Natural killer cell (primary cell): ENCODE results near the gene ZC3H7B. TPM values are rescaled to one million over a fixed set of nuclear protein-coding genes. Genes with fewer than 3 reads are reported as not detected.

Experiments
- ATAC-seq, 3 donors: fragments of 150-1000 bp in 2 of 3; fragments of 200-7000 bp in 1 of 3; cut with Tn5 transposase; 1 replicate in 1 of 3; 2 replicates in 2 of 3; pipeline ENCODE4 v1.10.0; 2021; ENCODE audit warnings: mild to moderate bottlenecking in 2 of 3, moderate library complexity in 2 of 3
- DNase-seq, 2 donors: peaks; one replicate each; pipeline versions ENCODE4 v3.0.0 to v3.0.0-alpha.2; 2013 to 2021; ENCODE audit warnings: mixed read lengths in 1 of 2
- H3K27ac ChIP-seq: one replicate; pipeline ENCODE4 v1.5.1; 2013; ENCODE audit warnings: mild to moderate bottlenecking, low read length
- H3K27me3 ChIP-seq: one replicate; pipeline ENCODE4 v1.6.1; 2013; ENCODE audit warnings: low read length; ENCODE audit not compliant: control insufficient read depth, insufficient read depth
- H3K36me3 ChIP-seq: one replicate; pipeline ENCODE4 v1.6.1; 2013; ENCODE audit warnings: low read length; ENCODE audit not compliant: control insufficient read depth, insufficient read depth
- H3K4me1 ChIP-seq: one replicate; pipeline ENCODE4 v1.6.1; 2013; ENCODE audit warnings: low read length; ENCODE audit not compliant: control insufficient read depth, insufficient read depth
- H3K4me3 ChIP-seq: one replicate; pipeline ENCODE4 v1.5.1; 2013; ENCODE audit warnings: low read length
- H3K9me3 ChIP-seq: one replicate; pipeline ENCODE4 v1.6.1; 2013; ENCODE audit warnings: low read length; ENCODE audit not compliant: control insufficient read depth, insufficient read depth
- H3K27ac Mint-ChIP-seq, 2 donors: one replicate each; pipeline ENCODE4 v1.8.0; 2022; ENCODE audit warnings: mild to moderate bottlenecking in 2 of 2, mixed read lengths in 2 of 2, moderate library complexity in 1 of 2
- H3K27me3 Mint-ChIP-seq, 2 donors: one replicate each; pipeline ENCODE4 v1.8.0; 2022; ENCODE audit warnings: low read depth in 2 of 2, mixed read lengths in 2 of 2
- H3K36me3 Mint-ChIP-seq: one replicate; pipeline ENCODE4 v1.8.0; 2022; ENCODE audit warnings: mixed read lengths
- H3K4me1 Mint-ChIP-seq, 2 donors: one replicate each; pipeline ENCODE4 v1.8.0; 2022; ENCODE audit warnings: mixed read lengths in 2 of 2
- H3K4me3 Mint-ChIP-seq: one replicate; pipeline ENCODE4 v1.8.0; 2022; ENCODE audit warnings: mild to moderate bottlenecking, moderate library complexity, mixed read lengths
- H3K9me3 Mint-ChIP-seq, 2 donors: one replicate each; pipeline ENCODE4 v1.8.0; 2022; ENCODE audit warnings: mixed read lengths in 2 of 2
- CTCF ChIP-seq: fragments of 200-600 bp; IDR thresholded peaks from one replicate; pipeline ENCODE4 v1.8.0; 2022; ENCODE audit warnings: antibody characterized with exemption
- WGBS: methylation state at CpG from one replicate; pipeline ENCODE4 v1.1.7; 2013; ENCODE audit warnings: missing lambda C conversion rate; ENCODE audit not compliant: insufficient coverage; 5-methylcytosine and 5-hydroxymethylcytosine counted together
- intact Hi-C: fragments of 100-400 bp; cut with micrococcal nuclease; formaldehyde crosslinking; loops from one replicate; pipeline ENCODE4 v1.14.2; 2022
- total RNA-seq, 4 donors: library from RNA; stranded (reverse); fragments of 120-200 nt in 1 of 4; gene quantifications; one replicate each; pipeline versions ENCODE4 v1.2.3 to v1.2.4, GENCODE V29; 2013 to 2022

The ZC3H7B gene
- total RNA-seq, 3 donors from 2014 or later (not counting 1 experiment from before 2014, with no cell fraction given) = 33.9 to 40.3 (median 38.3) TPM

DNA sequence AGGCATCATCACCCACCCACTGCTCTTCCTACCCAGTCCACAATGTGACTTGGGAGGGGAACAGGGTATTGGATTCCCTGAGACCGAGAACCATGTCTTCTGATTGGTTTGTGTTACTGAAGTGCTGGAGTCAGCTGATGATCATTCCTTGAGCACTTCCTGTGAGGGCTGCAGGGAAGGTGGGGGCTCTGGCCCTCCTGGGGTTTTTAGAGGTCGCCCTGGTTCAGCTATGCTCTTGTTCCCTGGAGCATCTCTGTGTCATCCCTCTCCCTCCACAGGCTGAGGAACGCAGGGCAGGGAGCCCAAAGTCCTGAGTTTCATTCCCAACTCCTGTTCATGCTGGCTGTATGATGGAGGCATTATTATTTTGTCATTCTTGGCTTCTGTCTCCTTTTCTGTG is 6.7 kb downstream of the ZC3H7B start:
- no peak overlapping the region for H3K27ac ChIP-seq
- no peak overlapping the region for H3K4me3 Mint-ChIP-seq
- peaks cover 4% of the 10 kb centered on the region for H3K36me3 ChIP-seq
- no peak overlapping the region for H3K4me3 ChIP-seq
- DNase-seq (no peak), ATAC-seq (no peak)
- H3K27me3 ChIP-seq = no peaks in the 10 kb centered on the region
- no peak for TF ChIP-seq CTCF
- intact Hi-C loops = no loop called here
- H3K27me3 Mint-ChIP-seq = no peaks in the 10 kb centered on the region
- H3K9me3 ChIP-seq = no peaks in the 10 kb centered on the region
- H3K4me1 Mint-ChIP-seq = peaks cover 33 to 48% of the 10 kb centered on the region in 2 donors
- H3K4me1 ChIP-seq = peaks cover 3% of the 10 kb centered on the region
- peak overlapping the region in 1 of 2 donors; percentile 23 for H3K27ac Mint-ChIP-seq
- WGBS = 79% methylated on average over 3 of the region's 3 CpGs
- H3K9me3 Mint-ChIP-seq = no peaks in the 10 kb centered on the region
- H3K36me3 Mint-ChIP-seq = no peaks in the 10 kb centered on the region

DNA sequence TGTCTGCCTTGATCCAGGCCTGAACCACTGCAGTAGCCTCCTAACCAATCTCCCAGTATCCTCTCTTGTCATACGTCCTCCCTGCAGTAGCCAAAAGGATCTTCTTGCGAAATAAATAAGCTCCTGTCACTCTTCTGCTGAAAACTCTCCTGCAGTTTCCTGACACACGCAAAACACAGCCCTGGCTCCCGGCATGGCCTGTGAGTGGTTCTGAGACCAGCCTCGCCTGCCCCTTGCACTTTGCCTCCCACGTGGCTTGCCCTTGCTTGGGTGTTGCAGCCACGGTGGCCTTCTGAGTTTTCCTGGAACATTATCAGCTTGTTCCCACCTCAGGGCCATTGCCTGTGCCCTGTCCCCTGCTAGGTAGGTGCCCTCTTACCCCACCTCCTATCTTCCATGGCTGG is 7.2 kb downstream of the ZC3H7B start:
- intact Hi-C loops = no loop called here
- no peak for DNase-seq
- H3K4me1 ChIP-seq = no peaks in the 10 kb centered on the region
- no peak for ATAC-seq
- H3K4me3 ChIP-seq = no peak overlapping the region
- no peaks in the 10 kb centered on the region for H3K27me3 ChIP-seq
- Mint-ChIP-seq H3K27me3 (no peaks in the 10 kb centered on the region), H3K4me3 (no peak overlapping the region), H3K27ac (peak overlapping the region in 1 of 2 donors; percentile 23), H3K4me1 (peaks cover 28 to 44% of the 10 kb centered on the region in 2 donors), H3K9me3 (no peaks in the 10 kb centered on the region), H3K36me3 (no peaks in the 10 kb centered on the region)
- TF ChIP-seq CTCF = no peak
- H3K36me3 ChIP-seq = peaks cover 4% of the 10 kb centered on the region
- WGBS = 81% methylated on average over 7 of the region's 7 CpGs
- no peaks in the 10 kb centered on the region for H3K9me3 ChIP-seq
- no peak overlapping the region for H3K27ac ChIP-seq

DNA sequence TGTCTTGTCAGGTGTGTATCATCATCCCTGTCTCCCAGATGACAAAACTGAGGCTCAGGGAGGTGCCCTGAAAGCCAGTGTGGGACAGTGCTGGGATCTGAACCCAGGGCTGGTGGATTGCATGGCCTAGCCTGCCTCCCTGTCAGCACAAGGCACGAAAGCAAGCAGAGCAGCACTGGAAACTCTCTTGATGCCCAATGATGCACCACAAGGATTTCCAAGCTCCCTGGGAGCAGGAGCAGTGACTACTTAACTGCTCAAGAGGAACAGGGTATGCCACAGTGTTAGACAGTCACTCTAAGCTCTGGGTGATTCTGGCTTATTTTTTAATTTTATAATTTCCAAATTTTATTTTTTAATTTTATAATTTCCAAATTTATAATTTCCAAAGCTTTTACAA is 9.0 kb downstream of the ZC3H7B start:
- H3K4me3 Mint-ChIP-seq = no peak overlapping the region
- Histone ChIP-seq H3K9me3 (no peaks in the 10 kb centered on the region), H3K27me3 (no peaks in the 10 kb centered on the region), H3K27ac (no peak overlapping the region), H3K4me3 (no peak overlapping the region), H3K36me3 (peaks cover 6% of the 10 kb centered on the region), H3K4me1 (no peaks in the 10 kb centered on the region)
- DNase-seq (no peak), ATAC-seq (no peak)
- no peaks in the 10 kb centered on the region for H3K27me3 Mint-ChIP-seq
- intact Hi-C loops = no loop called here
- no peaks in the 10 kb centered on the region for H3K36me3 Mint-ChIP-seq
- no peaks in the 10 kb centered on the region for H3K9me3 Mint-ChIP-seq
- WGBS = 89% methylated on average over 1 of the region's 1 CpG
- TF ChIP-seq CTCF = no peak
- H3K27ac Mint-ChIP-seq = no peak overlapping the region
- peaks cover 28 to 36% of the 10 kb centered on the region in 2 donors for H3K4me1 Mint-ChIP-seq

GRCh38 chr22:41311487-41311886 is 10.2 kb downstream of the ZC3H7B start:
- no peaks in the 10 kb centered on the region for H3K4me1 ChIP-seq
- peak overlapping the region in 1 of 2 donors; percentile 44 for H3K27ac Mint-ChIP-seq
- H3K4me3 Mint-ChIP-seq = no peak overlapping the region
- no peak for TF ChIP-seq CTCF
- H3K36me3 Mint-ChIP-seq = no peaks in the 10 kb centered on the region
- no peaks in the 10 kb centered on the region for H3K27me3 Mint-ChIP-seq
- H3K4me3 ChIP-seq = no peak overlapping the region
- intact Hi-C loops = no loop called here
- H3K9me3 ChIP-seq = no peaks in the 10 kb centered on the region
- no peaks in the 10 kb centered on the region for H3K9me3 Mint-ChIP-seq
- WGBS = 89% methylated on average over 5 of the region's 5 CpGs
- H3K36me3 ChIP-seq = peaks cover 8% of the 10 kb centered on the region
- no peak overlapping the region for H3K27ac ChIP-seq
- DNase-seq = no peak
- ATAC-seq = no peak
- H3K27me3 ChIP-seq = no peaks in the 10 kb centered on the region
- peaks cover 23 to 30% of the 10 kb centered on the region in 2 donors for H3K4me1 Mint-ChIP-seq
